Measurements from ENCODE around the gene CPLANE2. TPM values are rescaled to one million over a fixed set of nuclear protein-coding genes. Genes with fewer than 3 reads are reported as not detected.

The CPLANE2 gene
- polyA plus RNA-seq, 1 donor from 2014 or later: 5.7 TPM

DNA sequence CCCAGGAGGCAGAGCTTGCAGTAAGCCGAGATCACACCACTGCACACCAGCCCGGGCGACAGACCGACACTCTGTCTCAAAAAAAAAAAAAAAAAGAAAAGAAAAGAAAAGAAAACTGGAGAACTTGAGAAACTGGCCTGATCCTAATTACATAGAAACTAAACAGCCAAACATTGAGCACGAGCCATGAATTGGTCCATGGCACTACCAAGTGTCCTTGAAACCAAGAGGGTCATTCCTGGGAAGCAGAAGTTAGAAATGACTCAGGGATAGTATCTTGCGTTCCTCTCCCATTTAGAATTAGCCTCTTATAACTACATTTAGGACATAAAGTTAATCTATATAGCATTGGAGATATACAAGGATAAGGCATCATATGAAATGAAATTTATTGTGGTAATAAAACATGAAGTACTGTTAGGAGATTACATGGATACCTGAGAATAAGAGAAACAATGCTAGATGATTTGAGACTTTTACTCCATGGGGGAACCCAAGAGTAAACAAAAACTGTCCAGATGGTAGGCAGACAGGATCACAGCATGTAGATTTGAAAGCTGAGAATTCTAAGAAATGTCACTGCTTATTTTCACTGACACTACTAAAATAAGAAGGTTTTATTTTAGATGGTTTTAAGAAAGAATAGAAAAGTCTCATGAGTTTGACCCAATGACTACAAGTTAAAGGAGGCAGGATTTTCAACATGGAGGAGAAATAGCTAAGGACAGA is 39.5 kb upstream of the CPLANE2 start:
- H3K4me3 ChIP-seq (ENCODE audit: low read length): no peak overlapping the region
- H3K9me3 ChIP-seq (ENCODE audit: low read length): no peaks in the 10 kb centered on the region
- H3K9me2 ChIP-seq (ENCODE audit: insufficient read depth, low read length): no peaks in the 10 kb centered on the region
- H4K20me1 ChIP-seq (ENCODE audit: insufficient read depth): no peaks in the 10 kb centered on the region
- TF ChIP-seq TAF1 (IDR thresholded peaks at IDR 0.05; ENCODE audit: low read depth): no peak
- no peak for TF ChIP-seq CTCF (IDR thresholded peaks at IDR 0.05; ENCODE audit: poor library complexity, severe bottlenecking)
- no peak for TF ChIP-seq SMC3 (conservative IDR thresholded peaks at IDR 0.05; ENCODE audit: poor library complexity)
- TF ChIP-seq EZH2 (IDR thresholded peaks at IDR 0.05; ENCODE audit: borderline replicate concordance, insufficient read depth, low read length, poor library complexity, severe bottlenecking): no peak
- TF ChIP-seq RAD21 (conservative IDR thresholded peaks at IDR 0.05): no peak
- TF ChIP-seq EP300 (conservative IDR thresholded peaks at IDR 0.05; ENCODE audit: poor library complexity, severe bottlenecking): no peak
- no peak for TF ChIP-seq REST (IDR thresholded peaks at IDR 0.05; ENCODE audit: borderline replicate concordance)
- no peak for TF ChIP-seq MXI1 (conservative IDR thresholded peaks at IDR 0.05; ENCODE audit: poor library complexity, severe bottlenecking)
- no peak for TF ChIP-seq POLR2AphosphoS5 (IDR thresholded peaks at IDR 0.05)
- H2AFZ ChIP-seq (ENCODE audit: low read depth, low read length): no peak overlapping the region
- no peaks in the 10 kb centered on the region for H3K79me2 ChIP-seq (replicated peaks; ENCODE audit: insufficient read depth, low read length)
- H3F3A ChIP-seq (ENCODE audit: insufficient read depth, low read length, poor library complexity, severe bottlenecking): no peaks in the 10 kb centered on the region
- no peaks in the 10 kb centered on the region for H3K27me3 ChIP-seq (ENCODE audit: insufficient read depth, low read depth, low read length)
- no peak overlapping the region for H3K4me2 ChIP-seq (ENCODE audit: low read length)
- no peak overlapping the region for H3K9ac ChIP-seq (ENCODE audit: low read length)
- H3K27ac ChIP-seq (ENCODE audit: low read length): no peak overlapping the region
- H3K36me3 ChIP-seq (ENCODE audit: insufficient read depth, low read length): no peaks in the 10 kb centered on the region

DNA sequence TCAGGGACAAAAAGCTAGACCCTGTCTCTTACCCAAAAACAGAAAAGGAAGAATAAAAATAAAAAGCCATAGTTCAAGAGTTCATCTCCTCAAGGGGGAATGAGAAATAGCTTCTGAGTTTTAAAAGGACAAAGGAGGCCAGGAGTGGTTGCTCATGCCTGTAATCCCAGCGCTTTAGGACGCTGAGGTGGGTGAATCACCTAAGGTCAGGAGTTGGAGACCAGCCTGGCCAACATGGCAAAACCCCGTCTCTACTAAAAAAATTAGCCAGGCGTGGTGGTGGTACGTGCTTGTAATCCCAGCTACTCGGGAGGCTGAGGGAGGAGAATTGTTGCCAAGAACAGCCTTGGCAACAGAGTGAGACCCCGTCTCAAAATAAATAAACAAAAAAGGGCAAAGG is 38.6 kb upstream of the CPLANE2 start:
- H4K20me1 ChIP-seq (ENCODE audit: insufficient read depth): no peaks in the 10 kb centered on the region
- H3F3A ChIP-seq (ENCODE audit: insufficient read depth, low read length, poor library complexity, severe bottlenecking): no peaks in the 10 kb centered on the region
- no peaks in the 10 kb centered on the region for H3K27me3 ChIP-seq (ENCODE audit: insufficient read depth, low read depth, low read length)
- H3K36me3 ChIP-seq (ENCODE audit: insufficient read depth, low read length): no peaks in the 10 kb centered on the region
- no peak overlapping the region for H2AFZ ChIP-seq (ENCODE audit: low read depth, low read length)
- no peak overlapping the region for H3K27ac ChIP-seq (ENCODE audit: low read length)
- TF ChIP-seq EP300 (conservative IDR thresholded peaks at IDR 0.05; ENCODE audit: poor library complexity, severe bottlenecking) (no peak), RAD21 (conservative IDR thresholded peaks at IDR 0.05) (no peak), REST (IDR thresholded peaks at IDR 0.05; ENCODE audit: borderline replicate concordance) (no peak), TAF1 (IDR thresholded peaks at IDR 0.05; ENCODE audit: low read depth) (no peak), CTCF (IDR thresholded peaks at IDR 0.05; ENCODE audit: poor library complexity, severe bottlenecking) (no peak), SMC3 (conservative IDR thresholded peaks at IDR 0.05; ENCODE audit: poor library complexity) (no peak), EZH2 (IDR thresholded peaks at IDR 0.05; ENCODE audit: borderline replicate concordance, insufficient read depth, low read length, poor library complexity, severe bottlenecking) (no peak), MXI1 (conservative IDR thresholded peaks at IDR 0.05; ENCODE audit: poor library complexity, severe bottlenecking) (no peak), POLR2AphosphoS5 (IDR thresholded peaks at IDR 0.05) (no peak)
- H3K9me2 ChIP-seq (ENCODE audit: insufficient read depth, low read length): no peaks in the 10 kb centered on the region
- H3K9me3 ChIP-seq (ENCODE audit: low read length): no peaks in the 10 kb centered on the region
- no peak overlapping the region for H3K4me3 ChIP-seq (ENCODE audit: low read length)
- no peak overlapping the region for H3K4me2 ChIP-seq (ENCODE audit: low read length)
- no peaks in the 10 kb centered on the region for H3K79me2 ChIP-seq (replicated peaks; ENCODE audit: insufficient read depth, low read length)
- H3K9ac ChIP-seq (ENCODE audit: low read length): no peak overlapping the region
